HepG2 (cell line): ENCODE data around the gene CEP68. TPM values are rescaled to one million over a fixed set of nuclear protein-coding genes. Genes with fewer than 3 reads are reported as not detected.

ENCODE experiments used
- ASH2L ChIP-seq: fragments of 300-600, 200-600 bp; sonication (generic); IDR thresholded peaks from 2 replicates; pipeline ENCODE4 v1.7.0; 2017; ENCODE audit warnings: low read depth, mild to moderate bottlenecking, moderate library complexity, mixed read lengths, low read length; ENCODE audit not compliant: insufficient read length
- EZH2 ChIP-seq: conservative IDR thresholded peaks from 2 replicates; pipeline ENCODE4 v1.6.1; 2012; ENCODE audit warnings: mild to moderate bottlenecking, low read depth, low read length, moderate library complexity
- FOXK1 ChIP-seq: sonication (generic); formaldehyde crosslinking; IDR thresholded peaks from 2 replicates; pipeline ENCODE4 v1.4.0; 2020; ENCODE audit warnings: low read depth, missing genetic modification reagents, borderline replicate concordance
- KLF15 ChIP-seq: sonication (generic); formaldehyde crosslinking; IDR thresholded peaks from 2 replicates; pipeline ENCODE4 v1.8.1; 2023; ENCODE audit warnings: borderline replicate concordance, mild to moderate bottlenecking, inconsistent platforms, missing genetic modification reagents, mixed read lengths
- NFE2L2 ChIP-seq: fragments of 150-350 bp; IDR thresholded peaks from 2 replicates; pipeline ENCODE4 v1.6.1; 2014; ENCODE audit warnings: low read length
- NR2F1 ChIP-seq, 2 experiments: fragments of 450-650 bp in 1 of 2; formaldehyde crosslinking in 1 of 2; IDR thresholded peaks; 2 replicates each; pipeline versions ENCODE4 v1.5.0 to v1.6.1; 2016 to 2020; ENCODE audit warnings: mild to moderate bottlenecking in 1 of 2, missing compliant biosample characterization in 1 of 2, missing genetic modification reagents in 1 of 2, moderate library complexity in 1 of 2
- RELA ChIP-seq: sonication (generic); formaldehyde crosslinking; IDR thresholded peaks from 2 replicates; pipeline ENCODE4 v1.4.0; 2020; ENCODE audit warnings: missing genetic modification reagents
- SP1 ChIP-seq, 2 experiments: fragments of 450-650 bp in 1 of 2; sonication (generic) in 1 of 2; formaldehyde crosslinking in 1 of 2; IDR thresholded peaks; 2 replicates each; pipeline versions ENCODE4 v1.4.0 to v1.6.1; 2016 to 2020; ENCODE audit warnings: missing genetic modification reagents in 1 of 2
- TCF7 ChIP-seq: sonication (generic); IDR thresholded peaks from 2 replicates; pipeline ENCODE4 v1.6.1; 2016; ENCODE audit warnings: antibody characterized with exemption, low read depth
- TEAD3 ChIP-seq: optimal IDR thresholded peaks from 2 replicates; pipeline ENCODE3; 2016; ENCODE audit warnings: borderline replicate concordance
- ZBTB1 ChIP-seq: sonication (generic); formaldehyde crosslinking; IDR thresholded peaks from 2 replicates; pipeline ENCODE4 v1.4.0; 2020; ENCODE audit warnings: missing genetic modification reagents, borderline replicate concordance
- ZNF160 ChIP-seq: sonication (generic); formaldehyde crosslinking; IDR thresholded peaks from 2 replicates; pipeline ENCODE4 v1.8.0; 2022; ENCODE audit warnings: mild to moderate bottlenecking, inconsistent platforms, missing genetic modification reagents
- ZNF24 ChIP-seq: fragments of 450-650 bp; IDR thresholded peaks from 2 replicates; pipeline ENCODE4 v1.6.1; 2017; ENCODE audit warnings: antibody characterized with exemption, mild to moderate bottlenecking
- ZNF660 ChIP-seq: sonication (generic); formaldehyde crosslinking; IDR thresholded peaks from 2 replicates; pipeline ENCODE4 v1.5.1; 2020; ENCODE audit warnings: mild to moderate bottlenecking, low read depth, missing genetic modification reagents, borderline replicate concordance
- ZNF710 ChIP-seq: sonication (generic); formaldehyde crosslinking; IDR thresholded peaks from 2 replicates; pipeline ENCODE4 v1.5.0; 2020; ENCODE audit warnings: mild to moderate bottlenecking, missing genetic modification reagents, borderline replicate concordance
- polyA plus RNA-seq, 8 experiments: library from polyadenylated mRNA; depleted of rRNA in 3 of 8; stranded (reverse) in 7 of 8; unstranded in 1 of 8; fragments of >200 nt; fragmentation: Illumina TruSeq in 4 of 8; extraction: Trizol in 4 of 8; gene quantifications; 2 replicates each; pipeline versions ENCODE4 v1.2.1 to v1.2.3, GENCODE V29; 2011 to 2016; ENCODE audit warnings: low read depth in 4 of 8, missing spikeins in 1 of 8, mixed read lengths in 1 of 8; ENCODE audit not compliant: insufficient read depth in 1 of 8
- total RNA-seq, 5 experiments: library from RNA; depleted of rRNA; stranded (reverse); fragments of >200 nt; fragmentation: Illumina TruSeq; extraction: Trizol; gene quantifications; 2 replicates each; pipeline ENCODE4 v1.2.3, GENCODE V29; 2016; ENCODE audit warnings: low read depth in 1 of 5
- TF ChIP-seq, protein P1 (sequence below): sonication (generic); formaldehyde crosslinking; IDR thresholded peaks from 2 replicates; pipeline ENCODE4 v1.9.0; 2021; ENCODE audit warnings: missing genetic modification reagents, borderline replicate concordance
- TF ChIP-seq, protein P2 (sequence below): sonication (generic); formaldehyde crosslinking; IDR thresholded peaks from 2 replicates; pipeline ENCODE4 v1.5.0; 2020; ENCODE audit warnings: missing genetic modification reagents, mild to moderate bottlenecking, borderline replicate concordance

CEP68 gene
- total and polyA plus RNA-seq, 2 of the 13 experiments (the other 11 are each of a cell fraction or from before 2014, with no cell fraction given), result 5.7 to 9.3 TPM

- TF ChIP-seq, protein P1, sequence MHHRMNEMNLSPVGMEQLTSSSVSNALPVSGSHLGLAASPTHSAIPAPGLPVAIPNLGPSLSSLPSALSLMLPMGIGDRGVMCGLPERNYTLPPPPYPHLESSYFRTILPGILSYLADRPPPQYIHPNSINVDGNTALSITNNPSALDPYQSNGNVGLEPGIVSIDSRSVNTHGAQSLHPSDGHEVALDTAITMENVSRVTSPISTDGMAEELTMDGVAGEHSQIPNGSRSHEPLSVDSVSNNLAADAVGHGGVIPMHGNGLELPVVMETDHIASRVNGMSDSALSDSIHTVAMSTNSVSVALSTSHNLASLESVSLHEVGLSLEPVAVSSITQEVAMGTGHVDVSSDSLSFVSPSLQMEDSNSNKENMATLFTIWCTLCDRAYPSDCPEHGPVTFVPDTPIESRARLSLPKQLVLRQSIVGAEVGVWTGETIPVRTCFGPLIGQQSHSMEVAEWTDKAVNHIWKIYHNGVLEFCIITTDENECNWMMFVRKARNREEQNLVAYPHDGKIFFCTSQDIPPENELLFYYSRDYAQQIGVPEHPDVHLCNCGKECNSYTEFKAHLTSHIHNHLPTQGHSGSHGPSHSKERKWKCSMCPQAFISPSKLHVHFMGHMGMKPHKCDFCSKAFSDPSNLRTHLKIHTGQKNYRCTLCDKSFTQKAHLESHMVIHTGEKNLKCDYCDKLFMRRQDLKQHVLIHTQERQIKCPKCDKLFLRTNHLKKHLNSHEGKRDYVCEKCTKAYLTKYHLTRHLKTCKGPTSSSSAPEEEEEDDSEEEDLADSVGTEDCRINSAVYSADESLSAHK (CRISPR knock-in tag), result 0 out of 2 replicates have a peak, but pooled peaks have one; percentile 68
- TF ChIP-seq TCF7 (no peak), RELA (CRISPR knock-in tag) (peak; percentile 81; the same call in 1 of the 2 replicates), ASH2L (peak; percentile 92), ZNF660 (CRISPR knock-in tag) (no peak), ZNF710 (CRISPR knock-in tag) (peak; percentile 86), ZBTB1 (CRISPR knock-in tag) (no peak), SP1 (IDR thresholded peaks at IDR 0.05) (no peak), SP1 (CRISPR knock-in tag; IDR thresholded peaks at IDR 0.05) (peak; percentile 89), TEAD3 (CRISPR knock-in tag) (peak; percentile 91), NR2F1 (CRISPR knock-in tag; IDR thresholded peaks at IDR 0.05) (0 out of 4 replicates have a peak, but pooled peaks of 1 of the 2 experiments have one; percentile 5), FOXK1 (CRISPR knock-in tag) (peak; percentile 81), ZNF24 (no peak), KLF15 (CRISPR knock-in tag) (no peak), NFE2L2 (no peak), EZH2 (no peak), ZNF160 (CRISPR knock-in tag) (no peak)
- TF ChIP-seq, protein P2, sequence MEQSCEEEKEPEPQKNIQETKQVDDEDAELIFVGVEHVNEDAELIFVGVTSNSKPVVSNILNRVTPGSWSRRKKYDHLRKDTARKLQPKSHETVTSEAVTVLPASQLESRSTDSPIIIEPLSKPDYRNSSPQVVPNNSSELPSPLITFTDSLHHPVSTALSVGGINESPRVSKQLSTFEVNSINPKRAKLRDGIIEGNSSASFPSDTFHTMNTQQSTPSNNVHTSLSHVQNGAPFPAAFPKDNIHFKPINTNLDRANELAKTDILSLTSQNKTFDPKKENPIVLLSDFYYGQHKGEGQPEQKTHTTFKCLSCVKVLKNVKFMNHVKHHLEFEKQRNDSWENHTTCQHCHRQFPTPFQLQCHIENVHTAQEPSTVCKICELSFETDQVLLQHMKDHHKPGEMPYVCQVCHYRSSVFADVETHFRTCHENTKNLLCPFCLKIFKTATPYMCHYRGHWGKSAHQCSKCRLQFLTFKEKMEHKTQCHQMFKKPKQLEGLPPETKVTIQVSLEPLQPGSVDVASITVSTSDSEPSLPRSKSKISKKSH, result no peak; the same call in 1 of the 2 replicates
These were observed 73.8 kb downstream of the CEP68 start, which contains the start of gene RAB1A (continued) for GRCh38 chr2:65129826-65130663.
